Liver (tissue), 3 donors: ENCODE data around the gene FBP2.

Experiments used
- EGR1 ChIP-seq, 2 donors: IDR thresholded peaks; 2 replicates each; pipeline ENCODE4 v1.6.1; 2016 to 2018; ENCODE audit warnings: antibody characterized with exemption in 2 of 2, low read depth in 2 of 2
- FOXA2 ChIP-seq: IDR thresholded peaks from 2 replicates; pipeline ENCODE4 v1.6.1; 2016; ENCODE audit warnings: antibody characterized with exemption
- HNF4G ChIP-seq: IDR thresholded peaks from 2 replicates; pipeline ENCODE4 v1.6.1; 2016; ENCODE audit warnings: antibody characterized with exemption
- JUND ChIP-seq, 2 donors: IDR thresholded peaks; 2 replicates each; pipeline ENCODE4 v1.6.1; 2016; ENCODE audit warnings: antibody characterized with exemption in 2 of 2
- RAD21 ChIP-seq, 2 donors: IDR thresholded peaks; 2 replicates each; pipeline ENCODE4 v1.6.1; 2016; ENCODE audit warnings: antibody characterized with exemption in 2 of 2, mild to moderate bottlenecking in 2 of 2
- RXRA ChIP-seq, 2 donors: IDR thresholded peaks; 2 replicates each; pipeline ENCODE4 v1.6.1; 2017 to 2018; ENCODE audit warnings: antibody characterized with exemption in 2 of 2, mild to moderate bottlenecking in 1 of 2
- SP1 ChIP-seq: IDR thresholded peaks from 2 replicates; pipeline ENCODE4 v1.6.1; 2018; ENCODE audit warnings: antibody characterized with exemption, mild to moderate bottlenecking
- TF ChIP-seq, protein P1 (sequence below): fragments of 150-350 bp; IDR thresholded peaks from 2 replicates; pipeline ENCODE4 v1.5.1; 2017; ENCODE audit warnings: improper control_type of control experiment, low read depth, low read length; ENCODE audit not compliant: missing input control
- TF ChIP-seq, protein P2 (sequence below): IDR thresholded peaks from 2 replicates; pipeline ENCODE4 v1.6.1; 2016; ENCODE audit warnings: antibody characterized with exemption
- donor health status: healthy.
- donor health status: healthy.

DNA sequence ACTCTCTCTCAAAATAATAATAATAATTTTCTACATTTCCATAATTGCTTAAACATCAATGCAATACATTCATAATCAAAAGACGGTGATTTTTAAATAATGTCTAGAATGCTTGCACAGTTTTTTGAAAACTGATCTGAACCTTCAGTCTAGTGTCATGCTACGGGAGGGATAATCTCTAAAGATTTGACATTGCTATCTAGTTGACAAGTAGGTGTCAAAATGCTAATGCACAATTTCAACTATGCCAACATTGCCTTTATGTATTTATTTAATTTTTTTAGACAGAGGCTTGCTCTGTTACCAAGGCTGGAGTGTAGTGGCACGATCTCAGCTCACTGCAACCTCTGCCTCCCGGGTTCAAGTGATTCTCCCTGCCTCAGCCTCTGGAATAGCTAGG, 54.7 kb downstream of the FBP2 start:
- TF ChIP-seq, protein P1, sequence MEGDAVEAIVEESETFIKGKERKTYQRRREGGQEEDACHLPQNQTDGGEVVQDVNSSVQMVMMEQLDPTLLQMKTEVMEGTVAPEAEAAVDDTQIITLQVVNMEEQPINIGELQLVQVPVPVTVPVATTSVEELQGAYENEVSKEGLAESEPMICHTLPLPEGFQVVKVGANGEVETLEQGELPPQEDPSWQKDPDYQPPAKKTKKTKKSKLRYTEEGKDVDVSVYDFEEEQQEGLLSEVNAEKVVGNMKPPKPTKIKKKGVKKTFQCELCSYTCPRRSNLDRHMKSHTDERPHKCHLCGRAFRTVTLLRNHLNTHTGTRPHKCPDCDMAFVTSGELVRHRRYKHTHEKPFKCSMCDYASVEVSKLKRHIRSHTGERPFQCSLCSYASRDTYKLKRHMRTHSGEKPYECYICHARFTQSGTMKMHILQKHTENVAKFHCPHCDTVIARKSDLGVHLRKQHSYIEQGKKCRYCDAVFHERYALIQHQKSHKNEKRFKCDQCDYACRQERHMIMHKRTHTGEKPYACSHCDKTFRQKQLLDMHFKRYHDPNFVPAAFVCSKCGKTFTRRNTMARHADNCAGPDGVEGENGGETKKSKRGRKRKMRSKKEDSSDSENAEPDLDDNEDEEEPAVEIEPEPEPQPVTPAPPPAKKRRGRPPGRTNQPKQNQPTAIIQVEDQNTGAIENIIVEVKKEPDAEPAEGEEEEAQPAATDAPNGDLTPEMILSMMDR: no peak
- TF ChIP-seq RXRA (IDR thresholded peaks at IDR 0.05) (no peak), JUND (IDR thresholded peaks at IDR 0.05) (no peak), RAD21 (IDR thresholded peaks at IDR 0.05) (no peak), HNF4G (no peak), SP1 (no peak), EGR1 (IDR thresholded peaks at IDR 0.05; ENCODE audit: low read depth in 2 of 2) (no peak), FOXA2 (no peak)
- TF ChIP-seq, protein P2, sequence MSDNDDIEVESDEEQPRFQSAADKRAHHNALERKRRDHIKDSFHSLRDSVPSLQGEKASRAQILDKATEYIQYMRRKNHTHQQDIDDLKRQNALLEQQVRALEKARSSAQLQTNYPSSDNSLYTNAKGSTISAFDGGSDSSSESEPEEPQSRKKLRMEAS: no peak
